Aorta (tissue), 5 donors: ENCODE measurements around the gene WNT7A. TPM values are rescaled to one million over a fixed set of nuclear protein-coding genes. Genes with fewer than 3 reads are reported as not detected.

Source experiments
- ATAC-seq: fragments of 200-7000 bp; cut with Tn5 transposase; one replicate; pipeline ENCODE4 v1.9.1; 2022; ENCODE audit warnings: moderate library complexity; ENCODE audit not compliant: low FRiP score
- DNase-seq, 2 donors: peaks; one replicate each; pipeline ENCODE4 v3.0.0-alpha.2; 2020
- H3K27ac ChIP-seq, 2 donors: one replicate each; pipeline ENCODE4 v1.5.1; 2013; ENCODE audit warnings: low read length in 2 of 2, mild to moderate bottlenecking in 2 of 2, moderate library complexity in 2 of 2, control low read depth in 1 of 2, inconsistent platforms in 1 of 2, low read depth in 1 of 2
- H3K27me3 ChIP-seq, 2 donors: one replicate each; pipeline ENCODE4 v1.6.1; 2013; ENCODE audit warnings: control low read depth in 1 of 2, low read length in 1 of 2, mild to moderate bottlenecking in 1 of 2, moderate library complexity in 1 of 2; ENCODE audit not compliant: insufficient read depth in 2 of 2, control insufficient read depth in 1 of 2
- H3K36me3 ChIP-seq, 2 donors: one replicate each; pipeline ENCODE4 v1.6.1; 2013; ENCODE audit warnings: control low read depth in 1 of 2, low read length in 1 of 2, mild to moderate bottlenecking in 1 of 2; ENCODE audit not compliant: insufficient read depth in 2 of 2, control insufficient read depth in 1 of 2
- H3K4me1 ChIP-seq, 2 donors: one replicate each; pipeline ENCODE4 v1.6.1; 2013; ENCODE audit warnings: low read length in 2 of 2, control low read depth in 1 of 2, mild to moderate bottlenecking in 1 of 2, moderate library complexity in 1 of 2; ENCODE audit not compliant: insufficient read depth in 2 of 2, control insufficient read depth in 1 of 2
- H3K4me3 ChIP-seq, 2 donors: one replicate each; pipeline ENCODE4 v1.5.1; 2013; ENCODE audit warnings: low read length in 2 of 2, control low read depth in 1 of 2, mild to moderate bottlenecking in 1 of 2
- H3K9me3 ChIP-seq: one replicate; pipeline ENCODE4 v1.6.1; 2013; ENCODE audit warnings: mild to moderate bottlenecking, low read length; ENCODE audit not compliant: control insufficient read depth
- WGBS, 2 donors: extraction: QIAGEN DNeasy Blood & Tissue Kit; methylation state at CpG; one replicate each; pipeline ENCODE4 v1.1.7; 2013; 5-methylcytosine and 5-hydroxymethylcytosine counted together
- intact Hi-C, 2 donors: fragments of 100-400 bp; cut with DNase I; formaldehyde crosslinking; loops; one replicate each; pipeline versions ENCODE4 v1.14.2 to v1.15.0; 2022
- polyA plus RNA-seq, 2 donors: library from polyadenylated mRNA; stranded (reverse); fragments of 200-250 nt; gene quantifications; one replicate each; pipeline ENCODE4 v1.2.3, GENCODE V29; 2013
- total RNA-seq, 2 donors: library from RNA; stranded (reverse); fragmentation: NEBNext Ultra II Directional; extraction: Animal tissue kit (Norgen Biotek cat#: 25700); gene quantifications; one replicate each; pipeline ENCODE4 v1.2.1, GENCODE V29; 2021
- donor health status: healthy with polysubstance abuse.
- donor health status: Bipolar disorder and iron deficiency.
- donor health status: DM: no; HTN: no; CAD: no.
- donor health status: DM: no; HTN: no; CAD: no.
- donor health status: DM: yes; HTN: yes; CAD: no.

WNT7A gene
- total and polyA plus RNA-seq, 4 donors, result not detected

- 42 to 49% methylated on average over 4 of the region's 4 CpGs for WGBS, 2 donors
- H3K27ac ChIP-seq, result no peak overlapping the region
- H3K9me3 ChIP-seq, result no peaks in the 10 kb centered on the region
- DNase-seq (no peak), ATAC-seq (no peak)
- intact Hi-C loops, result no loop called here
- no peaks in the 10 kb centered on the region for H3K27me3 ChIP-seq
- H3K4me3 ChIP-seq, result no peak overlapping the region
- no peaks in the 10 kb centered on the region for H3K36me3 ChIP-seq
- H3K4me1 ChIP-seq, result no peaks in the 10 kb centered on the region
Observed at GRCh38 chr3:13839253-13839652, 40.6 kb downstream of the WNT7A start.

DNA sequence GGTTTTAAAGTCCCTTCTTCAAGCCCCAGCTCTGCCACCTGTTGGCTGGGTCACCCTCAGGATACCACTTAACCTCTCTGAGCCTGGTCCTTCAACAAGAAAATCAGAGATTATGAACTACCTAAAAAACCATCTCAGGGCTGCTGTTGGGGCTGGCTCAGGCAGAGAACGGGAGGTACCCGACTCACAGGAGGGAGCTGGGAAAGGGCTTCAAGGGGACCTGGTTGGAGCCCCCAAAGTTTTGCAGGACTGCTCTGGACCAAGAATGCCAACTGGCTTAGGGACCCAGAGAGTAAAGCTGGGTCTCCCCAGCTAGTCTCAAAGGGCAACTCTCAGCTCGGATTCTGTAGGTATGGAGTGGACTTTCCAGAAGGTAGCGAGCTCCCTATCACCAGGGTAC is 41.5 kb downstream of the WNT7A start:
- 77 to 80% methylated on average over 4 of the region's 4 CpGs for WGBS, 2 donors
- H3K27ac ChIP-seq, result no peak overlapping the region
- ATAC-seq, result no peak

DNA sequence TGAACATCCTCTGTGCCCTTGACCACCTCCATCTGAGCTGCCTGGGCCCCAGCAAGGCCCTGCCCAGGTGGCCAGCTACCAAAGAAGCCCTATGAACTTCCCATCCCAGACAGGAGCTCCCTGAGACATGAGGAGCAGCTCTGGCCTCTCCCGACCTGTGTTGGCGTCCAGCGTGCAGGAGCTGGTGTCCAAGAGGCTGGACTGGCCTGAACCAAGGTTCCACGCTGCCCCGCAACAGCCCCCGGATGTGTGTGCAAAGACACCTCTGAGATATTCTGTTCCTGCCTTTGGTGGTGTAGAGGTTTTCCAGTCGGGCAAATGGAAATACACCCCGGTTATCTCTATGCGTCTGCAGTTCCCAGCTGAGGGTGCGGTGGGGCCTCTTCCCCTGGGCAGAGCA is 42.1 kb downstream of the WNT7A start:
- intact Hi-C loops, result no loop called here
- DNase-seq (peak in 1 of 2 donors; percentile 68), ATAC-seq (peak; percentile 19)
- no peak overlapping the region for H3K27ac ChIP-seq
- H3K4me3 ChIP-seq, result no peak overlapping the region
- no peaks in the 10 kb centered on the region for H3K4me1 ChIP-seq
- no peaks in the 10 kb centered on the region for H3K36me3 ChIP-seq
- WGBS, 2 donors, result 82 to 83% methylated on average over 10 of the region's 10 CpGs
- no peaks in the 10 kb centered on the region for H3K27me3 ChIP-seq
- H3K9me3 ChIP-seq, result no peaks in the 10 kb centered on the region

More for the DNA sequence above, 41.5 kb downstream of the WNT7A start:
- DNase-seq, result peak in 1 of 2 donors; percentile 36
- intact Hi-C loops, result no loop called here
- Histone ChIP-seq H3K4me1 (no peaks in the 10 kb centered on the region), H3K36me3 (no peaks in the 10 kb centered on the region), H3K27me3 (no peaks in the 10 kb centered on the region), H3K4me3 (no peak overlapping the region), H3K9me3 (no peaks in the 10 kb centered on the region)

DNA sequence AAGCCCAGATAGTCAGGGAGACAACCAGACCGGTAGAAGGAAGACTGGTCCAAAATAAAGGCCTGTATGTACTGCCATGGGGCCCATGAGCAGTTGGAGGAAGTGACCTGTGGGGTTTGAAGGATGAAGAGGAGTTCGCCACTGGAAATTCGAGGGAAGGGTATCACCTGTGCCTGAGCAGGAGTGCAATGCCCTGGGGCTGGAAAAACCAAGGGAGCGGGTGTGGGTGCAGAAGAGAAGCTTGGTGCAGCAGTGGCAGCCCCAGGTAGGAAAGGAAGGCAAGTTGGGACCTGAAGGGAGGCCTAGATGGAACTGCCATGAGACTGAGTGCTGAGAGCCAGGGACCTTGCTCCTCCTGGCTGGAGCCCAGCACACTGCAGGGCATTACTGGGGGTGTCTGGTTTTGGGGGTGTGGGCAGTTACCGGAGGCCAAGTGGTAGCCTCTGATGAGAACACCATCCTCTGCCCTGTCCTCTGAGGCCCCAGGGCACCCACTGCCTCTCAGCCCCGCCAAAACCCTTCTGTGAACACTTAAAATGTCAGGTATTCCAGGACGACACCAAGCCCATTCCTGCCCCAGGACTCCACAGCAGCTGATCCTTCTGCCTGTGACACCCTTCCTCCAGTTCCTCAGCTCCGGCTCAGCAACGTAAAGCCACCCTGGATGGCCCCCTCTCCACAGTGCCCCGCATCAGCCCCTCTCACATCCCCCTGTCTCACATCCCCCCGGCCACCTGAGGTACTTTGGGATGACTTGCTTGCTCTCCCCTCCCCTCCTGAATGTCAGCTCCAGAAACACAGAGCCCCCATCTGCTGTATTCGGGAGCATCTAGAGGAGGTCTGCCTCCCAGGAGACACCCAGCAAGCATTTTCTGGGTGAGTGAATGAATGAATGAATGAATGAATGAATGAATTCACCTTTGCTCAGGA is 42.9 kb downstream of the WNT7A start:
- DNase-seq (peak in 1 of 2 donors; percentile 40), ATAC-seq (no peak)
- Histone ChIP-seq H3K27ac (no peak overlapping the region), H3K4me1 (no peaks in the 10 kb centered on the region), H3K36me3 (no peaks in the 10 kb centered on the region), H3K9me3 (no peaks in the 10 kb centered on the region), H3K4me3 (no peak overlapping the region), H3K27me3 (no peaks in the 10 kb centered on the region)
- intact Hi-C loops, result no loop called here
- WGBS, 2 donors, result 83% methylated on average over 12 of the region's 12 CpGs

- DNase-seq, result peak in 1 of 2 donors; percentile 50
- Histone ChIP-seq H3K36me3 (no peaks in the 10 kb centered on the region), H3K4me3 (no peak overlapping the region), H3K27me3 (no peaks in the 10 kb centered on the region), H3K4me1 (no peaks in the 10 kb centered on the region), H3K9me3 (no peaks in the 10 kb centered on the region), H3K27ac (no peak overlapping the region)
- WGBS, 2 donors, result 78 to 83% methylated on average over 9 of the region's 9 CpGs
- intact Hi-C loops, result no loop called here
- ATAC-seq, result no peak
Observed at GRCh38 chr3:13835246-13835645, 44.6 kb downstream of the WNT7A start.

DNA sequence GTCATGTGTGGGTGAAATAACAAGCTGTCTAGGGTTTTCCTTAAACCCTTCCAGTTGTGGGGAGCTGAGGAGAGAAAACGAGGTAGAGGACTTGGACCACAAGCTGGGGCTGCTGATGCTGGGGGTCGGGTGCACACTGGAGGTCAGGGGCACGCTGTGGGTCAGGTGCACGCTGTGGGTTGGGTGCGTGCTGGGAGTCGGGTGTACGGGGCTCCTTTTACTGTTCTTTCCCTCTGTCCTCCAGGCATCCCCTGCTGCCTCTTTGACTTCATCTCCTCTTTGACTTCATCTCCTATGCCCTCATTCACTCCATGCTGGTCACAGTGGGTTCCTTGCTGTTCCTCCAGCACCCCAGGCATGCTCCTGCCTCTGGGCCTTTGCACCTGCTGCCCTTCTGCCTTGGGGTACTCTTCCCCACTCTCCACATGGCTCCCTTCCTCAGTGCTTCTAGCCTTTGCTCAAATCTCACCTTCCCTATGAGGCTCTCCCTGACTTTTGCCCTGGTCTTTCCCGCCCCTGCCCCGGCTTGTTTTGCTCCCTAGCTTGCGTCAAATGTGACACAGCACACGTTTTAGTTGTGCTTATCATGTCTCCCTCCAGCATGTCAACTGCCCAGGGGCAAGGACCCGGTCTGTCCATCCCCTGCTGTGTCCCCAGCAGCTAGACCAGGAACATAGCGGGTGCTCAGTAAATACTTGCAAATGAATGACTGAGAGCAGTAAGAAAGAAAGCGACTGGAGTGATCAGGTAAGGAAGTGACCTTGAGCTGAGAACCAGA is 45.4 kb downstream of the WNT7A start:
- no peak for ATAC-seq
- Histone ChIP-seq H3K36me3 (no peaks in the 10 kb centered on the region), H3K4me1 (no peaks in the 10 kb centered on the region), H3K9me3 (no peaks in the 10 kb centered on the region), H3K4me3 (no peak overlapping the region), H3K27me3 (no peaks in the 10 kb centered on the region), H3K27ac (no peak overlapping the region)
- WGBS, 2 donors, result 68% methylated on average over 14 of the region's 14 CpGs
- intact Hi-C loops, result no loop called here
- DNase-seq, result peak in 1 of 2 donors; percentile 20

DNA sequence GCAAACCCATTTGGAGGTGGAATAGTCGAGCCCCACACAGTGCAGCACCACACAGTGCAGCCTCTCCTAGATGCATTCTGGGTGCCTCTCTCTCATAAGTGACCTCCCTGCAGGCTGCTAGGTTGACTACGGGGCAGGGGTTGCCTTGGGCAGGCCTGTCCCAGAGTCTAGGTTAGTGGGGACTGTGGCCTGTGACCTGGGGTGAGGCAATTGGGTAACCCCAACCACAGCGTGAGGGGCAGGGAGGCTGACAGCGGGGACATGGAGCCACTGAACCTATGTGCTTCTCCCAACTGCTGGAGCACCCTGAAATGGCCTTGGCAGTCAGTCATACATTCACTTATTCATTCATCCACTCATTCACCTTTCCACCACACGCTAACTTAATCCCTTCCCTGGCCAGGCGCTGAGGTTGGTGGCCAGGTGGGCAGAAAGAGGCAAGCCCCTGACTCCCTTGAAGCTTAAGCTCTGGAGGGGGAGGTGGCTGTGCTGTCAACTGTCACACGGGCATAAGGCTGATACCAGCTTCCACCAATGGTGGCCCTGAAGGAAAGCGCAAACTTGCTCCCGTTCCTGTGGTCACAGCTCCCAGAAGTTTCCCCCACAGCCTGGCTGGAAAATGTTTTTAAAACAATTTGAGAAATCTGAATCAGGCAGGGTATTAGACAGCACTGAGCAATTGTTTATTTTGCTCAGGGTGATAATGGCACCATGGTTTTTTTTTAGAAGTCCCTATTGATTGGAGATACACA is 46.2 kb downstream of the WNT7A start:
- intact Hi-C loops, result no loop called here
- 76 to 79% methylated on average over 9 of the region's 9 CpGs for WGBS, 2 donors
- no peaks in the 10 kb centered on the region for H3K27me3 ChIP-seq

DNA sequence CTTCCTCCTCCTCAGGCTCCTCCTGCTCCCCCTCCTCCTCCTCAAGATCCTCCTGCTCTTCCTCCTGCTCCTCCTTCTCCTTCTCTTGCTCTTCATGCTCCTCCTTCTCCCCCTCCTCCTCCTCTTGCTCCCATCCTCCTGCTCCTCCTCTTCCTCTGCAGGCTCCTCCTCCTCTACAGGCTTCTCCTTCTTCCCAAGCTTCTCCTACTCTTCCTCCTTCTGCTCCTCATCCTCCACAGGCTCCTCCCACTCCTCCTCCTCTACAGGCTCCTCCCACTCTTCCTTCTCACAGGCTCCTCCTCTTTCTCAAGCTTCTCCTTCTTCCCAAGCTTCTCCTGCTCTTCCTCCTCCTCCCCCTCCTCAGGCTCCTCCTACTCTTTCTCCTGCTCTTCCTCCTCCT is 47.7 kb downstream of the WNT7A start:
- H3K9me3 ChIP-seq, result no peaks in the 10 kb centered on the region
- H3K4me3 ChIP-seq, result no peak overlapping the region
- no peaks in the 10 kb centered on the region for H3K27me3 ChIP-seq
- no peaks in the 10 kb centered on the region for H3K36me3 ChIP-seq
- ATAC-seq (no peak), DNase-seq (no peak)
- no peaks in the 10 kb centered on the region for H3K4me1 ChIP-seq
- H3K27ac ChIP-seq, result no peak overlapping the region
- intact Hi-C loops, result no loop called here

More for the DNA sequence above, 46.2 kb downstream of the WNT7A start:
- no peaks in the 10 kb centered on the region for H3K4me1 ChIP-seq
- no peak for ATAC-seq
- no peak overlapping the region for H3K27ac ChIP-seq
- no peak overlapping the region for H3K4me3 ChIP-seq
- peak in 1 of 2 donors; percentile 38 for DNase-seq
- H3K9me3 ChIP-seq, result no peaks in the 10 kb centered on the region
- H3K36me3 ChIP-seq, result no peaks in the 10 kb centered on the region
